ENCODE data around the gene DCAF7. TPM values are rescaled to one million over a fixed set of nuclear protein-coding genes. Genes with fewer than 3 reads are reported as not detected.

DCAF7 gene
- total and polyA plus RNA-seq, 7 donors, result 10.6 to 30.2 (median 25.1) TPM

DNA sequence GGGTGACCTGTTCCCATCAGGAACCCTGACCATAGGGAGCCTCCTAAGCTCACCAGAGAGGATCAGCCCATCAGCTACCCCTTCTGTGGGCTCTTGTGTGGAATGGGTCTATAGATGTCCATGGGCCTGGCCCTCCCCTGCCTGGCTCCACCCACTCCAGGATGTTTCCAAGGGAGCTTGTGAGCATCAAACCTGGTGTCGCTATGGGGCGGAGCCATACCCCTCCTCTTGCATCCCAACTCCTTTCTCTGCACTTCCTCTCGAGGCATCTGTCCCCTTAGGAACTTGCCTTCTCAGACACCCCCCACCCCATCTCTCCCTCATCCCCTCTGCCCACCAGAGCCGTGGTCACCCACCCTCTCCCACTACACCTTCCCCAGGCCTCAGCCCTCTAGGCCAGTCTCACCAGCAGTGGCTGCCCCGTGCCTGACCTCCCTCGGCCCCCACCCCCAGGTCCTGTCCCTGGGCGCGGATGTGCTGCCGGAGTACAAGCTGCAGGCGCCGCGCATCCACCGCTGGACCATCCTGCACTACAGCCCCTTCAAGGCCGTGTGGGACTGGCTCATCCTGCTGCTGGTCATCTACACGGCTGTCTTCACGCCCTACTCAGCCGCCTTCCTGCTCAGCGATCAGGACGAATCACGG is 16.7 kb upstream of the DCAF7 start:
- no peaks in the 10 kb centered on the region for H3K4me1 ChIP-seq
- TF ChIP-seq, protein P1, sequence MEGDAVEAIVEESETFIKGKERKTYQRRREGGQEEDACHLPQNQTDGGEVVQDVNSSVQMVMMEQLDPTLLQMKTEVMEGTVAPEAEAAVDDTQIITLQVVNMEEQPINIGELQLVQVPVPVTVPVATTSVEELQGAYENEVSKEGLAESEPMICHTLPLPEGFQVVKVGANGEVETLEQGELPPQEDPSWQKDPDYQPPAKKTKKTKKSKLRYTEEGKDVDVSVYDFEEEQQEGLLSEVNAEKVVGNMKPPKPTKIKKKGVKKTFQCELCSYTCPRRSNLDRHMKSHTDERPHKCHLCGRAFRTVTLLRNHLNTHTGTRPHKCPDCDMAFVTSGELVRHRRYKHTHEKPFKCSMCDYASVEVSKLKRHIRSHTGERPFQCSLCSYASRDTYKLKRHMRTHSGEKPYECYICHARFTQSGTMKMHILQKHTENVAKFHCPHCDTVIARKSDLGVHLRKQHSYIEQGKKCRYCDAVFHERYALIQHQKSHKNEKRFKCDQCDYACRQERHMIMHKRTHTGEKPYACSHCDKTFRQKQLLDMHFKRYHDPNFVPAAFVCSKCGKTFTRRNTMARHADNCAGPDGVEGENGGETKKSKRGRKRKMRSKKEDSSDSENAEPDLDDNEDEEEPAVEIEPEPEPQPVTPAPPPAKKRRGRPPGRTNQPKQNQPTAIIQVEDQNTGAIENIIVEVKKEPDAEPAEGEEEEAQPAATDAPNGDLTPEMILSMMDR (IDR thresholded peaks at IDR 0.05), result no peak
- peaks cover 0 to 14% (median 3%) of the 10 kb centered on the region in 3 donors for H3K27me3 ChIP-seq (ENCODE audit: insufficient read depth in 3 of 3, low read length in 2 of 3)
- no peak overlapping the region for H3K4me3 ChIP-seq
- no peaks in the 10 kb centered on the region for H3K36me3 ChIP-seq (ENCODE audit: insufficient read depth in 1 of 2, low read depth in 1 of 2)
- WGBS, 3 donors, result 78 to 84% (median 84%) methylated on average over 20 of the region's 20 CpGs
- DNase-seq (no peak), ATAC-seq (no peak)
- no peak overlapping the region for H3K27ac ChIP-seq
- no peaks in the 10 kb centered on the region for H3K9me3 ChIP-seq
- intact Hi-C loops (cut with DNase I), result no loop called here

DNA sequence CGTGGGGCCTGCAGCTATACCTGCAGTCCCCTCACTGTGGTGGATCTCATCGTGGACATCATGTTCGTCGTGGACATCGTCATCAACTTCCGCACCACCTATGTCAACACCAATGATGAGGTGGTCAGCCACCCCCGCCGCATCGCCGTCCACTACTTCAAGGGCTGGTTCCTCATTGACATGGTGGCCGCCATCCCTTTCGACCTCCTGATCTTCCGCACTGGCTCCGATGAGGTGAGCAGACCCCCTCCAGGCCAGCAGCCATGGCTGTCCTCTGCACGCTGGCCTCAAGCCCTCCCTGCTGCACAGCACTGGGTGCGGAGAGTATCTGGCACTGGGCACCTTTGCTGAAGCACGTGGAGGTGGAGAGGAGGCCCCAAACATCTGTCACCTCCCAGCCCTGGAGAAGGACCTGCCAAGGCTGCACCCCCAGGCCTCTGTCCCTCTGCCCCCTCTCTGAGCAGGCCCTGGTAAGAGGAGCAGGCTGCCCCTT is 16.2 kb upstream of the DCAF7 start:
- no peak overlapping the region for H3K4me3 ChIP-seq
- DNase-seq, result no peak
- WGBS, 3 donors, result 87 to 92% (median 88%) methylated on average over 17 of the region's 17 CpGs
- peaks cover 0 to 19% (median 8%) of the 10 kb centered on the region in 3 donors for H3K27me3 ChIP-seq (ENCODE audit: insufficient read depth in 3 of 3, low read length in 2 of 3)
- ATAC-seq, result no peak
- no peaks in the 10 kb centered on the region for H3K9me3 ChIP-seq
- H3K36me3 ChIP-seq (ENCODE audit: insufficient read depth in 1 of 2, low read depth in 1 of 2), result no peaks in the 10 kb centered on the region
- intact Hi-C loops (cut with DNase I), result no loop called here
- H3K27ac ChIP-seq, result no peak overlapping the region
- no peaks in the 10 kb centered on the region for H3K4me1 ChIP-seq
- TF ChIP-seq, protein P1 (IDR thresholded peaks at IDR 0.05), result no peak

- DNase-seq (no peak), ATAC-seq (no peak)
- TF ChIP-seq, protein P1 (IDR thresholded peaks at IDR 0.05), result no peak
- H3K27ac ChIP-seq, result no peak overlapping the region
- 77 to 85% (median 80%) methylated on average over 13 of the region's 13 CpGs for WGBS, 3 donors
- H3K4me3 ChIP-seq, result no peak overlapping the region
- H3K4me1 ChIP-seq, result no peaks in the 10 kb centered on the region
- H3K36me3 ChIP-seq (ENCODE audit: insufficient read depth in 1 of 2, low read depth in 1 of 2), result no peaks in the 10 kb centered on the region
- H3K9me3 ChIP-seq, result no peaks in the 10 kb centered on the region
- H3K27me3 ChIP-seq (ENCODE audit: insufficient read depth in 3 of 3, low read length in 2 of 3), result peaks cover 0 to 28% (median 9%) of the 10 kb centered on the region in 3 donors
- intact Hi-C loops (cut with DNase I), result no loop called here
Observed at GRCh38 chr17:63534816-63535455, 15.3 kb upstream of the DCAF7 start.

GRCh38 chr17:63535640-63536039 is 14.6 kb upstream of the DCAF7 start:
- H3K4me1 ChIP-seq, result no peaks in the 10 kb centered on the region

More at GRCh38 chr17:63535640-63536039, 14.6 kb upstream of the DCAF7 start:
- ATAC-seq, result no peak
- peaks cover 0 to 30% (median 9%) of the 10 kb centered on the region in 3 donors for H3K27me3 ChIP-seq (ENCODE audit: insufficient read depth in 3 of 3, low read length in 2 of 3)
- 92 to 96% (median 94%) methylated on average over 24 of the region's 24 CpGs for WGBS, 3 donors
- TF ChIP-seq, protein P1 (IDR thresholded peaks at IDR 0.05), result no peak
- no peak overlapping the region for H3K27ac ChIP-seq
- DNase-seq, result no peak
- no peaks in the 10 kb centered on the region for H3K9me3 ChIP-seq
- intact Hi-C loops (cut with DNase I), result no loop called here
- H3K4me3 ChIP-seq, result no peak overlapping the region
- no peaks in the 10 kb centered on the region for H3K36me3 ChIP-seq (ENCODE audit: insufficient read depth in 1 of 2, low read depth in 1 of 2)
